Measurements from ENCODE around the gene CNGA1. TPM values are rescaled to one million over a fixed set of nuclear protein-coding genes. Genes with fewer than 3 reads are reported as not detected.
A peak's percentile ranks its signal among the peaks of the same experiment; 100 is the strongest.

Gene CNGA1
- total RNA-seq, 1 donor from 2014 or later, result 0.53 TPM

- H3K4me3 ChIP-seq, result no peak overlapping the region
- ATAC-seq, result no peak
- no peaks in the 10 kb centered on the region for H3K9me3 ChIP-seq
- DNase-seq, result no peak
- TF ChIP-seq CTCF (IDR thresholded peaks at IDR 0.05), result no peak
- H3K27me3 ChIP-seq (ENCODE audit: low read depth), result no peaks in the 10 kb centered on the region
- no peaks in the 10 kb centered on the region for H3K36me3 ChIP-seq
- intact Hi-C loops (cut with DNase I), result no loop called here
- no peaks in the 10 kb centered on the region for H3K4me1 ChIP-seq
- H3K27ac ChIP-seq, result no peak overlapping the region
Measured at GRCh38 chr4:48035952-48036351, 19.5 kb upstream of the CNGA1 start.

- TF ChIP-seq CTCF (IDR thresholded peaks at IDR 0.05), result peak; percentile 33
- no peaks in the 10 kb centered on the region for H3K9me3 ChIP-seq
- H3K36me3 ChIP-seq, result no peaks in the 10 kb centered on the region
- no peaks in the 10 kb centered on the region for H3K27me3 ChIP-seq (ENCODE audit: low read depth)
- intact Hi-C loops (cut with DNase I), result no loop called here
- DNase-seq (no peak), ATAC-seq (peak in 1 of 2 donors; percentile 51)
- H3K4me1 ChIP-seq, result no peaks in the 10 kb centered on the region
- H3K4me3 ChIP-seq, result no peak overlapping the region
- H3K27ac ChIP-seq, result no peak overlapping the region
Measured at GRCh38 chr4:48033825-48034413, 17.4 kb upstream of the CNGA1 start.

- intact Hi-C loops (cut with DNase I), result no loop called here
- Histone ChIP-seq H3K27me3 (ENCODE audit: low read depth) (no peaks in the 10 kb centered on the region), H3K9me3 (no peaks in the 10 kb centered on the region), H3K36me3 (no peaks in the 10 kb centered on the region), H3K4me1 (no peaks in the 10 kb centered on the region), H3K27ac (no peak overlapping the region), H3K4me3 (no peak overlapping the region)
- no peak for TF ChIP-seq CTCF (IDR thresholded peaks at IDR 0.05)
- DNase-seq (no peak), ATAC-seq (no peak)
Measured at GRCh38 chr4:48033412-48033811, 16.9 kb upstream of the CNGA1 start.

- Histone ChIP-seq H3K4me3 (no peak overlapping the region), H3K27ac (no peak overlapping the region), H3K4me1 (no peaks in the 10 kb centered on the region), H3K27me3 (ENCODE audit: low read depth) (no peaks in the 10 kb centered on the region), H3K9me3 (no peaks in the 10 kb centered on the region), H3K36me3 (no peaks in the 10 kb centered on the region)
- no peak for TF ChIP-seq CTCF (IDR thresholded peaks at IDR 0.05)
- no peak for DNase-seq
- ATAC-seq, result no peak
- intact Hi-C loops (cut with DNase I), result no loop called here
Measured at GRCh38 chr4:48032721-48033120, 16.2 kb upstream of the CNGA1 start.

GRCh38 chr4:48031802-48032525 is 15.5 kb upstream of the CNGA1 start:
- ATAC-seq, result peak in 1 of 2 donors; percentile 79
- H3K27me3 ChIP-seq (ENCODE audit: low read depth), result no peaks in the 10 kb centered on the region
- intact Hi-C loops (cut with DNase I), result no loop called here
- no peaks in the 10 kb centered on the region for H3K4me1 ChIP-seq
- no peaks in the 10 kb centered on the region for H3K9me3 ChIP-seq
- no peaks in the 10 kb centered on the region for H3K36me3 ChIP-seq
- H3K4me3 ChIP-seq, result no peak overlapping the region
- H3K27ac ChIP-seq, result no peak overlapping the region
- TF ChIP-seq CTCF (IDR thresholded peaks at IDR 0.05), result no peak
- DNase-seq, result no peak

Measured in lower lobe of right lung (tissue), 2 donors.